ENCODE data around the gene CD274.

DNA sequence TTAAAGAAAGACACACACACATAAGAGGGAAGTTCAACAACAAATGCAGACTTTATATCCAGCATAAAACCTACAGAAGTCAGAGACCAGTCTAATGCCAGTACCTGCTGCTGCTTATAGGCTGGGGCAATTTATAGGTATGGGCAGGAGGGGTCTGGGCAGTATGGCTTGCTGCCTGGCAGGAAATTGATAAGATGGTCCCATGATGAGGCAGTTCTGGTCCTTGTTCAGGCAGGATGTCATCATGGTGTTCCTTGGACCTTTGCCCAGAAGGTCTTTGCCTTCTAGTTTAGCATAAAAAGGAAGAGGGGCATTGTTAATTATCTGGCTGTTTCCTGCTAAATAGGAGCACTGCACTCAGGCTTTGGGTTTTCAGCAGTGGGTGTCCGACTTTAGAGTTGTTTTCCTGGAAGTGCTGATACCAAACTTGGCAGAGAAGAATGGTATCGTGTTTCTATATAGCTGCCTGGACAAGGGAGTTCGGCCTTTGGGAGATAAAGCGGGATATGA, 49.6 kb downstream of the CD274 start:
- TF ChIP-seq, protein P1, sequence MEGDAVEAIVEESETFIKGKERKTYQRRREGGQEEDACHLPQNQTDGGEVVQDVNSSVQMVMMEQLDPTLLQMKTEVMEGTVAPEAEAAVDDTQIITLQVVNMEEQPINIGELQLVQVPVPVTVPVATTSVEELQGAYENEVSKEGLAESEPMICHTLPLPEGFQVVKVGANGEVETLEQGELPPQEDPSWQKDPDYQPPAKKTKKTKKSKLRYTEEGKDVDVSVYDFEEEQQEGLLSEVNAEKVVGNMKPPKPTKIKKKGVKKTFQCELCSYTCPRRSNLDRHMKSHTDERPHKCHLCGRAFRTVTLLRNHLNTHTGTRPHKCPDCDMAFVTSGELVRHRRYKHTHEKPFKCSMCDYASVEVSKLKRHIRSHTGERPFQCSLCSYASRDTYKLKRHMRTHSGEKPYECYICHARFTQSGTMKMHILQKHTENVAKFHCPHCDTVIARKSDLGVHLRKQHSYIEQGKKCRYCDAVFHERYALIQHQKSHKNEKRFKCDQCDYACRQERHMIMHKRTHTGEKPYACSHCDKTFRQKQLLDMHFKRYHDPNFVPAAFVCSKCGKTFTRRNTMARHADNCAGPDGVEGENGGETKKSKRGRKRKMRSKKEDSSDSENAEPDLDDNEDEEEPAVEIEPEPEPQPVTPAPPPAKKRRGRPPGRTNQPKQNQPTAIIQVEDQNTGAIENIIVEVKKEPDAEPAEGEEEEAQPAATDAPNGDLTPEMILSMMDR (IDR thresholded peaks at IDR 0.05): no peak
- no peak for TF ChIP-seq POLR2AphosphoS5 (IDR thresholded peaks at IDR 0.05; ENCODE audit: insufficient read depth in 1 of 2, low read depth in 1 of 2)

Measured in vagina (tissue), 2 donors.